Measurements from ENCODE around the gene MADD. TPM values are rescaled to one million over a fixed set of nuclear protein-coding genes. Genes with fewer than 3 reads are reported as not detected.

Gene MADD
- total RNA-seq, 1 donor from 2014 or later: 9.0 TPM

DNA sequence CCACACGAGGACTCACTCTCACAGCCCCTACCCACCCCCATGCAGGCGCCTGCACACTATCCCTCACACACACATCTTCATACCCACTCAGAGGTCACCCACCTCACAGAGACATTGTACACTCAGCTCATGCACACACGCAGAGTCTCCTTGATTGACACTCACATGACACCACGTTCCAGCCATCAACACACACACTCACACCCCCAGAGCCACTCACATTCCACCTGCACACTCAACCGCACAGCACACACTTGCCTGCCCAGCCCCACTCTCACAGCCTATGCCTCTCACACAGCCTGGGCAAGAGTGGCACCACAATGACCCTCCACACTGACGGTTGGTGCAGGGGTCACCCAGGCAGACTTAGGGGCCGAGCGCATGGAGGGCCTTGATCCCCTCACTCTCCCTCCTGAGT is 106.2 kb downstream of the MADD start:
- TF ChIP-seq, protein P1, sequence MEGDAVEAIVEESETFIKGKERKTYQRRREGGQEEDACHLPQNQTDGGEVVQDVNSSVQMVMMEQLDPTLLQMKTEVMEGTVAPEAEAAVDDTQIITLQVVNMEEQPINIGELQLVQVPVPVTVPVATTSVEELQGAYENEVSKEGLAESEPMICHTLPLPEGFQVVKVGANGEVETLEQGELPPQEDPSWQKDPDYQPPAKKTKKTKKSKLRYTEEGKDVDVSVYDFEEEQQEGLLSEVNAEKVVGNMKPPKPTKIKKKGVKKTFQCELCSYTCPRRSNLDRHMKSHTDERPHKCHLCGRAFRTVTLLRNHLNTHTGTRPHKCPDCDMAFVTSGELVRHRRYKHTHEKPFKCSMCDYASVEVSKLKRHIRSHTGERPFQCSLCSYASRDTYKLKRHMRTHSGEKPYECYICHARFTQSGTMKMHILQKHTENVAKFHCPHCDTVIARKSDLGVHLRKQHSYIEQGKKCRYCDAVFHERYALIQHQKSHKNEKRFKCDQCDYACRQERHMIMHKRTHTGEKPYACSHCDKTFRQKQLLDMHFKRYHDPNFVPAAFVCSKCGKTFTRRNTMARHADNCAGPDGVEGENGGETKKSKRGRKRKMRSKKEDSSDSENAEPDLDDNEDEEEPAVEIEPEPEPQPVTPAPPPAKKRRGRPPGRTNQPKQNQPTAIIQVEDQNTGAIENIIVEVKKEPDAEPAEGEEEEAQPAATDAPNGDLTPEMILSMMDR (IDR thresholded peaks at IDR 0.05; ENCODE audit: insufficient read depth, low read length, severe bottlenecking): no peak
- no peak for FAIRE-seq
- DNase-seq (ENCODE audit: low read depth): no peak
- Histone ChIP-seq H3K4me3 (ENCODE audit: low read depth, low read length) (no peak overlapping the region), H3K27me3 (ENCODE audit: control insufficient read depth, insufficient read depth, low read length) (no peaks in the 10 kb centered on the region), H3K36me3 (ENCODE audit: control insufficient read depth, insufficient read depth, low read length) (no peaks in the 10 kb centered on the region)

DNA sequence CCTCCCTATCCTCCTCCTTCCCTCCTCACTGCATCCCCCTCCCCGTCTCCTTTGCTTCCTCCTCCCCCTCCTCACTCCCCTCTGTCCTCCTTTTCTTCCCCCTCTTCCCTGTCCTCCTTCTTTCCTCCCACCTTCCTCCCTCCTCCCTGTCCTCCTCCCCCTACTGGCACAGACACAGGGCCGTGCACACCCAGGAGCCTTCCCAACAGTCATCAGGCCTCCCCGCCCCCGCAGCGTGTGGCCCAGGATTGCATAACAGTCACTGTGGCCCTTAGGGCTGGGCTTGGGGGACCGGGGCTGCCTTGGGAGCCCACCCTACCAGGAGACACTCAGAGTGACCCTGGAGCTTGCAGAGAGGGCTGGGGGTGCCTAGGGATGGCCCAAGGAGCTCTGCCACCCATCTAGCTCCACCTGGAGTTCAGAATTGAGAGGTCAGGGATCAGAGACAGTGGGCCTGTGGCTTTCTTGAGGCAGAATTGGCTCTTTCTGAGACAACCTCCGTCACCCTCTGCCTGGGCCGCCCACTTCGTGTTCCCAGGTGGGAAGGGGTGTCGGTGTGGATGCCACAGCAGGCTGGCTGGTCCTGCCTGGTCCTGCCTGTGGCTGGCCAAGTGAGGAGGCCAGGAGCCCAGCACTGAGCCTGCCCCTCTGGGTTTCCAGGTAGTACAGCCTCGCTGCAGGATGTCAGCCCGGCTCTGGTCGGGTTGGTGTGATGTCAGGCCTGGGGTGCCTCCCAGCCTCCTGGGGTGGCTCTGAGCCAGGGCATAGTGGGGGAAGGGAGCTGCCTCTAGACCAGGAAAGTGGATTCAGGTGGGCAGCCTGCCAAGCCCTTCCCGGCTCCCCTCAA is 106.8 kb downstream of the MADD start:
- FAIRE-seq (no peak), DNase-seq (ENCODE audit: low read depth) (no peak)
- Histone ChIP-seq H3K36me3 (ENCODE audit: control insufficient read depth, insufficient read depth, low read length) (no peaks in the 10 kb centered on the region), H3K27me3 (ENCODE audit: control insufficient read depth, insufficient read depth, low read length) (no peaks in the 10 kb centered on the region), H3K4me3 (ENCODE audit: low read depth, low read length) (no peak overlapping the region)
- TF ChIP-seq, protein P1 (IDR thresholded peaks at IDR 0.05; ENCODE audit: insufficient read depth, low read length, severe bottlenecking): no peak

DNA sequence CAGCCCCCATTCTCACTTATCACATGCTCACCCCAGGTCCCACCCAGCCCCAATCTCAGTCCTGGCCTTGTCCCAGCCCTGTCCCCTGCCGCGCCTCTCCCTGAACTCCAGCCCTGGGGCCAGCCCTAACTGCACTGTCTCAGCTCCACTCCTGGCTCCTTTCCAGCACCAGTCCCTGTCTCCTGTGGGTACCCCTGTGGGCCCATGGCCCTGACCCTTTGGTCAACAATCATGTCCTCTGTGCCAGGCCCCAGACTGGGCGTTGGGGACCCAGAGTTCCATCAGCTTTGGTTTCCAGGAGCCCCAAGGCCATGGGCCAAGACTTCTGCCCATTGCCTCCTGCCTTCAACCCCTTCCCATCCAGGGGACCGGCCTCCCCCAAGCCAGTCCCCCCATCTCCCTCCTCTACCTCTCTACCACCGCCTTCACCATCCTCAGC is 107.7 kb downstream of the MADD start:
- Histone ChIP-seq H3K27me3 (ENCODE audit: control insufficient read depth, insufficient read depth, low read length) (no peaks in the 10 kb centered on the region), H3K36me3 (ENCODE audit: control insufficient read depth, insufficient read depth, low read length) (no peaks in the 10 kb centered on the region), H3K4me3 (ENCODE audit: low read depth, low read length) (no peak overlapping the region)
- FAIRE-seq (no peak), DNase-seq (ENCODE audit: low read depth) (no peak)
- TF ChIP-seq, protein P1 (IDR thresholded peaks at IDR 0.05; ENCODE audit: insufficient read depth, low read length, severe bottlenecking): no peak

DNA sequence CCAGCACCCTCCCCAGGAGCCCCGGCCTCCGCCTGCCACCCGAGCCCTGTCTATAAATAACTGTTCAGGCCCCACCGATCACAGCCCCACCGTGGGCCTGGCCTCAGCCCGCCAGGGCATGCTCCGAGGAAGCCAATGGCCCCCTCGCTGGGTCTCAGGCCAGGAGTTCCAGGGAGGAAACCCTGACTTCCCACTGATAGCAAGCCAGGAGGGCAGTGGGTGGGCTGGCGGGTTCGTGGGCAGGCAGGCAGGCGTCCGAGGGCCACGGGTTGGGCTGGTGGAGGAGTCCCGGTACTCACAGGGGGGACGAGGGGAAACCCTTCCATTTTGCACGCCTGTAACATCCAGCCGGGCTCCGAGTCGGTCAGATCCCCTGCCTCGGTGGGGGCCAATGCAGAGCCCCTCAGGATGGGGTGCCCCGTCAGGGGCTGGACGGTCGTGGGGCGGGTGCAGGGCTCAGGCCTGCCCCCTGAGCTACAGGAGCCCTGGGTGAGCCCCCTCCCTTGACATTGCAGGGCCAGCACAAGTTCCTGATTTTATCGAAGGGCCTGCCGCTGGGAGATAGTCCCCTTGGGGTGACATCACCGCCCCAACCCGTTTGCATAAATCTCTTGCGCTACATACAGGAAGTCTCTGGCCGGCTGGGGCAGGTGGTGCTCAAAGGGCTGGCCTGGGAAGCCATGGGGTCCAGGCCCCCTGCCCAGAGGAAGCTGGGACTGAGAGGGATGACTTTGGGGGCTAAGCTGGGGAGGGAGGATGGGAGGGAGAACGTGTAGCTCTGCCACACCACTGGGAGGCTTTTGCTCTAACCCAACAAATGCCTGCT is 108.3 kb downstream of the MADD start, which contains the start of gene SPI1:
SPI1 (minus strand) TSS at position 538 of the 826 bp plus-strand sequence; CDS start at position 344, 194 bp downstream.
- FAIRE-seq (no peak), DNase-seq (ENCODE audit: low read depth) (no peak)
- TF ChIP-seq, protein P1 (IDR thresholded peaks at IDR 0.05; ENCODE audit: insufficient read depth, low read length, severe bottlenecking): no peak
- Histone ChIP-seq H3K27me3 (ENCODE audit: control insufficient read depth, insufficient read depth, low read length) (no peaks in the 10 kb centered on the region), H3K4me3 (ENCODE audit: low read depth, low read length) (no peak within 1 kb of the TSS), H3K36me3 (ENCODE audit: control insufficient read depth, insufficient read depth, low read length) (no peaks in the 10 kb centered on the region)

DNA sequence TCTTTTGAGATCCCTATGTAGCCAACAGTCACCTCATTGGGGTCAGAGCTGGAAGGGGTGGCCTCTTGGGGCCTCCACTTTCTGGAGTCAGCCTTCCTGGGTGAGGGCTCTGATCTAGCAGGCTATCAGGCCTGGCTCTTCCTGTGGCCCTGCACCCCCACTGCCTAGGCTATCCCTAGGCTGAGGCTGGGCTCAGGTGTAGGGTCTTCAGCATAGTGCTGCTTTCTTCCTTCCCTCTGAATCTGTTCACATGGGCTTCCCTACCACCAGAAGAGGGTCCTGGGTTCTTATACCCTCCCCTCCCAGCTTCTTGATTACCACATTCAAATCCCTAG is 108.9 kb downstream of the MADD start:
- no peak for DNase-seq (ENCODE audit: low read depth)
- no peak for FAIRE-seq
- H3K4me3 ChIP-seq (ENCODE audit: low read depth, low read length): no peak overlapping the region
- TF ChIP-seq, protein P1 (IDR thresholded peaks at IDR 0.05; ENCODE audit: insufficient read depth, low read length, severe bottlenecking): no peak
- no peaks in the 10 kb centered on the region for H3K27me3 ChIP-seq (ENCODE audit: control insufficient read depth, insufficient read depth, low read length)
- no peaks in the 10 kb centered on the region for H3K36me3 ChIP-seq (ENCODE audit: control insufficient read depth, insufficient read depth, low read length)
